CD4-positive, alpha-beta T cell (primary cell): ENCODE measurements around the gene ERN2. TPM values are rescaled to one million over a fixed set of nuclear protein-coding genes. Genes with fewer than 3 reads are reported as not detected.
"Not testable (repeated sequence)": the region's sequence is repeated elsewhere in the genome, so short reads cannot be mapped to it uniquely, and the experiment has no call there.

Source experiments
- ATAC-seq: fragments of 200-7000 bp; cut with Tn5 transposase; one replicate; pipeline ENCODE4 v1.10.0; 2022; ENCODE audit warnings: mild to moderate bottlenecking; ENCODE audit not compliant: poor library complexity
- CTCF ChIA-PET: fragments of 350-600 bp; sonication (Branson Sonifier 250); formaldehyde crosslinking; loops from one replicate; lab custom pipeline; 2021; ENCODE audit warnings: antibody characterized with exemption, inconsistent platforms; lab: Charles Lee
- POLR2A ChIA-PET: fragments of 350-600 bp; sonication (Branson Sonifier 250); formaldehyde crosslinking; loops from one replicate; lab custom pipeline; 2021; ENCODE audit warnings: antibody characterized with exemption, inconsistent platforms; lab: Charles Lee
- DNase-seq, 14 experiments: peaks; one replicate each; pipeline ENCODE4 v3.0.0-alpha.2; 2013 to 2020; ENCODE audit warnings: mixed read lengths in 2 of 14
- H3K27ac ChIP-seq, 2 donors: one replicate each; pipeline versions ENCODE4 v1.5.1 to v1.7.0; 2013; ENCODE audit warnings: low read length in 2 of 2, low read depth in 1 of 2, mild to moderate bottlenecking in 1 of 2
- H3K27me3 ChIP-seq, 2 experiments: 1 replicate in 1 of 2; 2 replicates in 1 of 2; pipeline versions ENCODE4 v1.6.1 to v1.7.0; 2013; ENCODE audit warnings: low read length in 2 of 2, control low read depth in 1 of 2, mild to moderate bottlenecking in 1 of 2, moderate library complexity in 1 of 2; ENCODE audit not compliant: insufficient read depth in 2 of 2, control insufficient read depth in 1 of 2
- H3K36me3 ChIP-seq: one replicate; pipeline ENCODE4 v1.6.1; 2013; ENCODE audit warnings: low read length, control low read depth; ENCODE audit not compliant: insufficient read depth
- H3K4me1 ChIP-seq: one replicate; pipeline ENCODE4 v1.6.1; 2013; ENCODE audit warnings: low read length, control low read depth; ENCODE audit not compliant: insufficient read depth
- H3K4me3 ChIP-seq: one replicate; pipeline ENCODE4 v1.5.1; 2013; ENCODE audit warnings: mild to moderate bottlenecking, low read length, moderate library complexity
- H3K9me3 ChIP-seq, 2 experiments: 1 replicate in 1 of 2; 2 replicates in 1 of 2; pipeline versions ENCODE4 v1.6.1 to v1.7.0; 2013; ENCODE audit warnings: low read length in 2 of 2, mild to moderate bottlenecking in 2 of 2, control low read depth in 1 of 2, moderate library complexity in 1 of 2; ENCODE audit not compliant: control insufficient read depth in 1 of 2, insufficient read depth in 1 of 2
- H3K27ac Mint-ChIP-seq: one replicate; pipeline ENCODE4 v1.8.0; 2020; ENCODE audit warnings: mixed read lengths
- H3K27me3 Mint-ChIP-seq: one replicate; pipeline ENCODE4 v1.8.0; 2021; ENCODE audit warnings: mixed read lengths
- H3K36me3 Mint-ChIP-seq: one replicate; pipeline ENCODE4 v1.8.0; 2021; ENCODE audit warnings: low read depth, mixed read lengths
- H3K4me1 Mint-ChIP-seq: one replicate; pipeline ENCODE4 v1.8.0; 2021; ENCODE audit warnings: low read depth, mixed read lengths
- H3K4me3 Mint-ChIP-seq: one replicate; pipeline ENCODE4 v1.8.0; 2020; ENCODE audit warnings: mild to moderate bottlenecking, mixed read lengths
- H3K9me3 Mint-ChIP-seq: one replicate; pipeline ENCODE4 v1.8.0; 2020; ENCODE audit warnings: mixed read lengths
- intact Hi-C, 2 experiments: fragments of 100-400 bp; cut with DNase I in 1 of 2; cut with micrococcal nuclease in 1 of 2; formaldehyde crosslinking; loops; one replicate each; pipeline versions ENCODE4 v1.15.1 to v1.9.0; 2023 to 2025; cut with DNase I, micrococcal nuclease
- total RNA-seq, 174 experiments: library from RNA in 2 of 174; stranded (reverse) in 2 of 174; gene quantifications; one replicate each; pipeline ENCODE4 v1.2.3 and lab custom pipeline; 2021 to 2026
- TF ChIP-seq, protein P1 (sequence below): fragments of 200-600 bp; IDR thresholded peaks from one replicate; pipeline ENCODE4 v1.8.0; 2022; ENCODE audit warnings: antibody characterized with exemption, mild to moderate bottlenecking

ERN2 gene
- total RNA-seq, 2 experiments from 2014 or later: not detected

GRCh38 chr16:23726710-23727109 is 13.7 kb upstream of the ERN2 start:
- Histone ChIP-seq H3K4me1 (peaks cover 2% of the 10 kb centered on the region), H3K9me3 (peaks cover 3 to 5% of the 10 kb centered on the region in 2 experiments), H3K27me3 (no peaks in the 10 kb centered on the region), H3K36me3 (no peaks in the 10 kb centered on the region), H3K27ac (no peak overlapping the region), H3K4me3 (no peak overlapping the region)
- DNase-seq: no peak
- no peak overlapping the region for H3K27ac Mint-ChIP-seq
- TF ChIP-seq, protein P1, sequence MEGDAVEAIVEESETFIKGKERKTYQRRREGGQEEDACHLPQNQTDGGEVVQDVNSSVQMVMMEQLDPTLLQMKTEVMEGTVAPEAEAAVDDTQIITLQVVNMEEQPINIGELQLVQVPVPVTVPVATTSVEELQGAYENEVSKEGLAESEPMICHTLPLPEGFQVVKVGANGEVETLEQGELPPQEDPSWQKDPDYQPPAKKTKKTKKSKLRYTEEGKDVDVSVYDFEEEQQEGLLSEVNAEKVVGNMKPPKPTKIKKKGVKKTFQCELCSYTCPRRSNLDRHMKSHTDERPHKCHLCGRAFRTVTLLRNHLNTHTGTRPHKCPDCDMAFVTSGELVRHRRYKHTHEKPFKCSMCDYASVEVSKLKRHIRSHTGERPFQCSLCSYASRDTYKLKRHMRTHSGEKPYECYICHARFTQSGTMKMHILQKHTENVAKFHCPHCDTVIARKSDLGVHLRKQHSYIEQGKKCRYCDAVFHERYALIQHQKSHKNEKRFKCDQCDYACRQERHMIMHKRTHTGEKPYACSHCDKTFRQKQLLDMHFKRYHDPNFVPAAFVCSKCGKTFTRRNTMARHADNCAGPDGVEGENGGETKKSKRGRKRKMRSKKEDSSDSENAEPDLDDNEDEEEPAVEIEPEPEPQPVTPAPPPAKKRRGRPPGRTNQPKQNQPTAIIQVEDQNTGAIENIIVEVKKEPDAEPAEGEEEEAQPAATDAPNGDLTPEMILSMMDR: no peak
- H3K36me3 Mint-ChIP-seq: no peaks in the 10 kb centered on the region
- peaks cover 4% of the 10 kb centered on the region for H3K4me1 Mint-ChIP-seq
- CTCF ChIA-PET: no interaction called here
- intact Hi-C loops: no loop called here
- H3K9me3 Mint-ChIP-seq: no peaks in the 10 kb centered on the region
- peaks cover 35% of the 10 kb centered on the region for H3K27me3 Mint-ChIP-seq
- no peak for ATAC-seq
- POLR2A ChIA-PET: no interaction called here
- H3K4me3 Mint-ChIP-seq: no peak overlapping the region

GRCh38 chr16:23724785-23725131 is 11.7 kb upstream of the ERN2 start:
- no peak overlapping the region for H3K4me3 Mint-ChIP-seq
- DNase-seq: no peak
- Histone ChIP-seq H3K27me3 (peaks cover 0 to 4% of the 10 kb centered on the region in 2 experiments), H3K4me1 (peaks cover 2% of the 10 kb centered on the region), H3K27ac (no peak overlapping the region), H3K4me3 (no peak overlapping the region), H3K36me3 (no peaks in the 10 kb centered on the region), H3K9me3 (peaks cover 3 to 5% of the 10 kb centered on the region in 2 experiments)
- H3K9me3 Mint-ChIP-seq: no peaks in the 10 kb centered on the region
- TF ChIP-seq, protein P1: no peak
- H3K27me3 Mint-ChIP-seq: peaks cover 30% of the 10 kb centered on the region
- no peaks in the 10 kb centered on the region for H3K36me3 Mint-ChIP-seq
- no peak for ATAC-seq
- POLR2A ChIA-PET: no interaction called here
- CTCF ChIA-PET: no interaction called here
- peaks cover 4% of the 10 kb centered on the region for H3K4me1 Mint-ChIP-seq
- H3K27ac Mint-ChIP-seq: no peak overlapping the region
- intact Hi-C loops: no loop called here

DNA sequence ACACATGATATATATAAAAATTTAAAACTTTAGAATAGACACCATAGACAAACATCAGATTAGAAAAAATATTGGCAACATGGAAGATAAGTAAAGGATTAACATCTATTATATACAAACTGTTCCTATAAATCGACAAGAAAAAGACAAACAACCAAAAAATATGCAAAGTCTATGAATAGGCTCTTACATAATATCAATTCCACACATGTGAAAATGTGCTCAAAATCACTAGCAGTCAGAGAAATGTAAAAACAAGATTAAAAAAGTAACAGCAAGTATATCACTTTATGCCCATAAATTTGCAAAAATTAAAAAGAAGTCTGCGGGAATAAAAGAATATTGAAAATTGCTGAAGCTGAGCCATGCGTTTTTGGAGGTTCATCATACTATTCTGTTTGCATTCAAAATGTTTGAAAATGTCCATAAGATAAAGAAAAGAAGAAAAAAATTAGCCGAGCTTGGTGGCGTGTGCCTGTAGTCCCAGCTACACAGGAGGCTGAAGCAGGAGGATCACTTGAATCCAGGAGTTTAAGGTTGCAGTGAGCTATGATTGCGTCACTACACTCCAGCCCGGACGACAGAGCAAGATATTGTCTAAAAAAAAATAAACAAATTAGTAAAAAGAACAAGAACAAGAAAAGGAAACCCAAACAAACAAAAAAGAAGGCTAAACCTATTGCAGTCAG is 11.2 kb upstream of the ERN2 start:
- CTCF ChIA-PET: no interaction called here
- Histone ChIP-seq H3K9me3 (peaks cover 3 to 5% of the 10 kb centered on the region in 2 experiments), H3K36me3 (no peaks in the 10 kb centered on the region), H3K4me1 (peaks cover 2% of the 10 kb centered on the region), H3K27me3 (peaks cover 0 to 4% of the 10 kb centered on the region in 2 experiments), H3K4me3 (no peak overlapping the region), H3K27ac (no peak overlapping the region)
- peaks cover 4% of the 10 kb centered on the region for H3K4me1 Mint-ChIP-seq
- TF ChIP-seq, protein P1: no peak
- ATAC-seq (no peak), DNase-seq (no peak)
- H3K36me3 Mint-ChIP-seq: no peaks in the 10 kb centered on the region
- no peak overlapping the region for H3K4me3 Mint-ChIP-seq
- H3K27ac Mint-ChIP-seq: no peak overlapping the region
- intact Hi-C loops: no loop called here
- H3K9me3 Mint-ChIP-seq: no peaks in the 10 kb centered on the region
- POLR2A ChIA-PET: no interaction called here
- peaks cover 26% of the 10 kb centered on the region for H3K27me3 Mint-ChIP-seq

DNA sequence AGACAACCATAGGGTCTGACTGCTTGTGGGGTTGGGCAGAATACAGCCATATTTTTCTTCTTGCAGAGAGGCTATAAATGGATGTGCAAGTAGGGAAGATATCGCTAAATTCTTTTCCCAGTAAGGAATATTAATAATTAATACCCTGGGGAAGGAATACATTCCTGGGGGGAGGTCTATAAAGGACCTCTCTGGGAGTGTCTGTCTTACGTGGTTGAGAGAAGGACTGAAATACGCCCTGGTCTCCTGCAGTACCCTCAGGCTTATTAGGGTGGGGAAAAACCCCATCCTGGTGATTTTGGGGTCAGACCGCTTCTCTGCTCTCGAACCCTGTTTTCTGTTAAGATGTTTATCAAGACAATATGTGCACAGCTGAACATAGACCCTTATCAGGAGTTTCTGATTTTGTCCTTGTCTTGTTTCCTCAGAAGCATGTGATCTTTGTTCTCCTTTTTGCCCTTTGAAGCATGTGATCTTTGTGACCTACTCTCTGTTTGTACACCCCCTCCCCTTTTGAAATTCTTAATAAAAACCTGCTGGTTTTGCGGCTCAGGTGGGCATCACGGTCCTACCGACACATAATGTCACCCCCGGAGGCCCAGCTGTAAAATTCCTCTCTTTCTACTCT is 9.7 kb upstream of the ERN2 start:
- H3K4me3 Mint-ChIP-seq: not testable (repeated sequence)

More for the DNA sequence above, 9.7 kb upstream of the ERN2 start:
- H3K9me3 Mint-ChIP-seq, CTCF ChIA-PET, H3K27me3 ChIP-seq, H3K4me3 ChIP-seq, DNase-seq, POLR2A ChIA-PET, H3K9me3 ChIP-seq, H3K4me1 ChIP-seq, H3K36me3 ChIP-seq, H3K4me1 Mint-ChIP-seq, H3K27ac ChIP-seq, H3K27ac Mint-ChIP-seq, H3K36me3 Mint-ChIP-seq, intact Hi-C loops, ATAC-seq: not testable (repeated sequence)
- peaks cover 29% of the 10 kb centered on the region for H3K27me3 Mint-ChIP-seq
